ENCODE results near the gene LILRA6.
A peak's percentile ranks its signal among the peaks of the same experiment; 100 is the strongest.

LILRA6 gene

DNA sequence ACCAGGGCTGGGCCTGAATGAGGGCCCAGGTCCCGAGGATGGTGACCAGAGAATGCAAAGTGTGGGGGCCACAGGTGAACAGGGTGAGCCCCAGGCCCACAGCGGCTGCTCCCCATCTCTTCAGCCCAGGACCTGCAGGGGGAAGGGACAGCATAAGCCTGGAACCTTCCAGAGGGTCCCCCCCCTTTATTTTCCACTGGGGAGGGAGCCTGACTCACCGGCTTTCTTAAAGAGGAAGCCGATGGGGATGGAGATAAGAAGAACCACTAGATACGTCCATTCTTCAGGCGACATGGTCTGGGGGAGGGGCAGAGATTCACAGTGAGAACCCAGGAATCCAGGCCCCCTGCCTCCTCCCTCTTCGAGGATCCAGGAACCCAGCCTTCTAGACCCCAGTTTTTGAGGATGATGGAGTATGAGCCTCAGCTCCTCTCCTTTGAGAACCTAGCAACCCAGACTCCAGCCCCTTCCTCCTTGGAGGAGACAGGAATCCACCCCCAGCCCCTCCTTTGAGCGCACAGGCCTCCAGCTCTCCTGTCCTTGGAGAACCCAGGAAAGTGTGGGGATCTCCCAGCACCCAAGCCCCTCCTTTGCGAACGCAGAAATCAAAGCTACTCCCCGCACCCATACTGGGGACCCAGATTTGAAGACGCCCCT is 54.2 kb downstream of the LILRA6 start:
- DNase-seq (ENCODE audit: low read depth), result peak; percentile 40

- no peak for DNase-seq (ENCODE audit: low read depth)
These were observed 55.6 kb downstream of the LILRA6 start for GRCh38 chr19:54186934-54187381.
